GM19328 (cell line): ENCODE data around the gene GBF1.
"Not testable (repeated sequence)": the region's sequence is repeated elsewhere in the genome, so short reads cannot be mapped to it uniquely, and the experiment has no call there.

Source experiments
- ATAC-seq: cut with Tn5 transposase; IDR thresholded peaks from one replicate; pipeline ENCODE4 v1.9.1; 2021; ENCODE audit warnings: mild to moderate bottlenecking, moderate library complexity; ENCODE audit not compliant: unreplicated experiment

The GBF1 gene

DNA sequence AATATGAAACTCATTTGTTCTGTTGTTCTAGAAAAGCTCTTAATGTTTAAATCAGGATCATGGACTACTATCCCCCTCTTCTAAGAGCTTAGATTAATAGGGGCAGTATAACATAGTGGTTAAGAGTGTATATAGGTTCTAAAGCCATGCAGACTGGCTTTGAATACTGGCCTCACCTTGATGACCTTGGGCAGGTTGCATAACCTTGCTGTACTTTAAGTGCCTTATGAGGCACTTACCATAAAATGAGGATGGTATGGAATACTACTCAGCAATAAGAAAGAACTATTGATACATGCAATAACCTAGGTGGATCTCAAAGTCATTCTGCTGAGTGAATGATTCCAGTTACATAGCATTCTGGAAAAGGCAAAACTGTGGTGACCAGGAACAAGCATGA lies 53.6 kb downstream of the GBF1 start:
- no peak for ATAC-seq

DNA sequence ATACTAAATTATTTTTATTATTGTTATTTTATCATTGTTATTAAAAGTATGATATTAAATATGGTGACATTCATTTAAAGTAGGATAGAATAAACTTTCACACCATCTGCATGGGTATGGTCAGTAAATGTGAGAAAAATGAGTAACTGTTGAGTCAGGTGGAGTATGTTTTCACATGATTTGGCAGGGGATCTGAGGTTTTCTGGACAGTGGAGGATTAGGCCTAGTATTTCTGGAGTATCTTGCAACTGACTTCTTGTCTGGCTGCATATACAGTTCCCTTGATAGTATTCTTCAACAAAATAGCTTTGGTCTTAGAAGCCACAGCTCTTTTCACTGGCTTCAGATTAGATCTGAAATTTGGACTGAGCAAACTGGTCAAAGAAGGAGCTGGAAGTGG lies 54.5 kb downstream of the GBF1 start:
- no peak for ATAC-seq

DNA sequence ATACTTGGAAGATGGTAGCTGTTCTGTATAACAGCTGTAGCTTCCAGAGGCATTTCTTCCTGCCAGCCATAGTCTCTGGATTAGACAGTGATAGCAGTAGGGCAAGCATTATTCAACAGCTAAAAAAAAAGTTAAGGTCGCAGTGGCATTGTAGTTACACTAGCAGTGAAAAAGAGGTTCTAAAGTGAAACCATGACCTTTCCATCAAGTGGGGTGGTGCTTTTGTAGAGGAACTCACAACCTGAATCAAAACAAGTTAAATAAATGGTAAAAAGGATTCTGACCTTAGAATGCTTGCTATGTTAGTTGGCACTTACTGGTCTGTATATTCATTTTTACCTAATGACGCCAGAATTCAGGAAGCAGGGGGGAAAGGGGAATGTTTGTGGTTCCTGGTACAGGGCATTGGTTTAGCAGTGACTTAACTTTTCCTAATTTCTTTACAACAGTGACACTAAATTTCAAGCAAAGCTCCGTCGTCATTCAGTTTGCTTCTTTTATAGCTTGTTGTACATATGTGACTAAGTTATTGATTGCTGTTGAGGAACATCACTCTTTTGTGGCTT lies 55.0 kb downstream of the GBF1 start:
- ATAC-seq: no peak

DNA sequence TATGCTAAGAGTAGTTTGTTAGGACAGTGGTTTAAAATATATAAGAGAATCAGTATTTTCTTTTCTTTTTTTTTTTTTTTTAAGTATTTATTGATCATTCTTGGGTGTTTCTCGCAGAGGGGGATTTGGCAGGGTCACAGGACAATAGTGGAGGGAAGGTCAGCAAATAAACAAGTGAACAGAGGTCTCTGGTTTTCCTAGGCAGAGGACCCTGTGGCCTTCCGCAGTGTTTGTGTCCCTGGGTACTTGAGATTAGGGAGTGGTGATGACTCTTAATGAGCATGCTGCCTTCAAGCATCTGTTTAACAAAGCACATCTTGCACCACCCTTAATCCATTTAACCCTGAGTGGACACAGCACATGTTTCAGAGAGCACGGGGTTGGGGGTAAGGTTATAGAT lies 55.6 kb downstream of the GBF1 start:
- ATAC-seq: not testable (repeated sequence)

DNA sequence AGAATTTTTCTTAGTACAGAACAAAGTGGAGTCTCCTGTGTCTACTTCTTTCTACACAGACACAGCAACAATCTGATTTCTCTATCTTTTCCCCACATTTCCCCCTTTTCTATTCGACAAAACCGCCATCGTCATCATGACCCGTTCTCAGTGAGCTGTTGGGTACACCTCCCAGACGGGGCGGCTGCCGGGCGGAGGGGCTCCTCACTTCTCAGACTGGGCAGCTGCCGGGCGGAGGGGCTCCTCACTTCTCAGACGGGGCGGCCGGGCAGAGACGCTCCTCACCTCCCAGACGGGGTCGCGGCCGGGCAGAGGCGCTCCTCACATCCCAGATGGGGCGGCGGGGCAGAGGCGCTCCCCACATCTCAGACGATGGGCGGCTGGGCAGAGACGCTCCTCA lies 56.0 kb downstream of the GBF1 start:
- ATAC-seq: not testable (repeated sequence)

DNA sequence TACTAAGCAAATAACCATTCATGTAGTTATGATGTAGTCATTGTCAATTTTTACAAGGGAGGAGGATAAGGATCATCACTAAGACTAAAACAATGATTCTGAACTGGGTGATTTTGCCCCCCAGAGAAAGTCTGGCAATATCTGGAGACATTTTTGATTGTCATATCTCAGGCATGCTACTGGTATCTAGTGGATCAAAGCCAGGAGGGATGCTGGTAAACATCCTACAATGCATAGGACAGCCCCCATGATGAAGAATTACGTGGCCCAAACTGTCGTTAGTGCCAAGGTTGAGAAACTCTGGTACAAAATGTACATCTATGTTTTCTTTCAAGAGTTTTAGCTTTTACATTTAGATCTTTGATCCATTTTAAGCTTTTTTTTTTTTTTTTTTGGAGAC lies 57.3 kb downstream of the GBF1 start:
- ATAC-seq: no peak

DNA sequence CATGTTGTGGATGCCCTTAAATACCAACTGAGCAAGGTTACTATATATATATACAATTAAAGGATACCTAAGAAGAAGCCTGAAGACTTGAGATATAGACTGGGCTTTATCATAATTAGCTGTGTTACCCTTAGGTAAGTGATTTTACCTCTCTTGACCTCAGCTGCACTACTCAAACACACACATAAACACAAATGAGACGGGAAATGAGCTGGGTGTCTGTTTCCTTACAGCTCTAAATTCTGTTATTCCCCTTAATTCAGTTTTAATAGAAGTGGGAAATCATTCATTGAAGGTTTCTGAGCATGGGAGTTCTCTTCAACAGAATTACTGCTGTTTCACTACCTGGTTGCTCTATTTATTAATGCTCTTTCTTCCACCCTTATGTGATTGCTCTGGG lies 60.7 kb downstream of the GBF1 start:
- ATAC-seq: no peak

DNA sequence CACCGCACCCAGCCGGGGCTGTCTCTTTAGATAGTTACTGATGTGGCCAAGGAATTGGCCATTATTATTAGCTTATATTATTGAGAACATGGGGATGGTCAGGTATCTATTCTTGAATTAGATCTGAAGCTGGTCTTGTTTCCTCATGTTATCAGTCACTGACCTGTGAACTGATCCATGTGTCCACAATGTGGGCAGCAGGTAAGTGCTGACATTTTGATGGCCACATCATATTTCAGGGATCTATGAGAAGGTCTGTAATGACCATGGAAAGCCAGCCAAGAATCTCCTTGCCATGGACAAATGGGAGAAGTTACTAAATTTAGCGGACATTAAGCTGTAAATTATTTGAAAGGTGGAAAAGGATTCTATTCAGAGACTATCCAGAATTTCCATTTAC lies 61.4 kb downstream of the GBF1 start:
- ATAC-seq: no peak

DNA sequence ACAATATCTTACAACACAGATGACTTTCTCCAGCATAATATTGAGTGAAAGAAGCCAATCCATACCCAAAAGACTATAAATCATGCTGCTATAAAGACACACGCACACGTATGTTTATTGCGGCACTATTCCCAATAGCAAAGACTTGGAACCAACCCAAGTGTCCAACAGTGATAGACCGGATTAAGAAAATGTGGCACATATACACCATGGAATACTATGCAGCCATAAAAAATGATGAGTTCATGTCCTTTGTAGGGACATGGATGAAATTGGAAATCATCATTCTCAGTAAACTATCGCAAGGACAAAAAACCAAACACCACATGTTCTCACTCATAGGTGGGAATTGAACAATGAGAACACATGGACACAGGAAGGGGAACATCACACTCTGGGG lies 63.0 kb downstream of the GBF1 start:
- ATAC-seq: not testable (repeated sequence)

DNA sequence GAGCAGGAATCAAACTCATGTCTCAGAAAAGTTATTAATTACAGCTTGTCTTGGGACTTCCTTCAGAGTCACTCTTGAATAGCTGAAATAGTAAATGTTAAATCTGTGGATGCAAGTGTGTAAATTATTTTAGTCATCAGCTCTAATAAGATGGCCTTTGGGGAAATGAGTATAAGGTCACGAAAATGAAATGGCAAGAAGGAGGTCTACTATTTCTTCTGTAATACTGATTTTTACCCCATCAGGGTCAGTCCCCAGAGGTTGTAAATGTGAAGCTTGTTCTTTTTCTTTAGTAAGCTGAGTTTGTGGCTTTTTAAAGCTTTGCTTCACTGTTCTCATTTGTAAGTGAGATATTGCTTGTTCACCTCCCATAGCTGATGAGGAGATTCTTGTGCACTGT lies 63.9 kb downstream of the GBF1 start:
- ATAC-seq: no peak

DNA sequence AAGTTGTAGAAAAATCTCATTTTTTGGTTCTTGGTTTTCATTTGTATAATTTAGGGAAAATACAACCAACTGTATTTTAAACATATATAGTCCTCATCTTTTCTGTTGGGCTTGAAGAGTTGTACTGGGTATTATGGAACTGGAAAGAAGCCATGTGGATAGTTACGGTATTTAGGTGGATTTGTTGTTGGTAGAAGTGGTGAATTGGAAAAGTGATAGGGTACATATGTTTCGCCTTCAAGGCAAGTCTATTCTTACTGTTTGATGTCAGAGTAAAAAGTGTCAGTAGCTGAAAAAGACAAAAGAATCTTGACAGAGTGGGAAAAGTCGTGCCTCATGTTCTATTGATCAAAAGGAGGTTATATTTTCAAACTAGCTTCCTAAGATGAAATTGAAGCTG lies 64.6 kb downstream of the GBF1 start:
- no peak for ATAC-seq

DNA sequence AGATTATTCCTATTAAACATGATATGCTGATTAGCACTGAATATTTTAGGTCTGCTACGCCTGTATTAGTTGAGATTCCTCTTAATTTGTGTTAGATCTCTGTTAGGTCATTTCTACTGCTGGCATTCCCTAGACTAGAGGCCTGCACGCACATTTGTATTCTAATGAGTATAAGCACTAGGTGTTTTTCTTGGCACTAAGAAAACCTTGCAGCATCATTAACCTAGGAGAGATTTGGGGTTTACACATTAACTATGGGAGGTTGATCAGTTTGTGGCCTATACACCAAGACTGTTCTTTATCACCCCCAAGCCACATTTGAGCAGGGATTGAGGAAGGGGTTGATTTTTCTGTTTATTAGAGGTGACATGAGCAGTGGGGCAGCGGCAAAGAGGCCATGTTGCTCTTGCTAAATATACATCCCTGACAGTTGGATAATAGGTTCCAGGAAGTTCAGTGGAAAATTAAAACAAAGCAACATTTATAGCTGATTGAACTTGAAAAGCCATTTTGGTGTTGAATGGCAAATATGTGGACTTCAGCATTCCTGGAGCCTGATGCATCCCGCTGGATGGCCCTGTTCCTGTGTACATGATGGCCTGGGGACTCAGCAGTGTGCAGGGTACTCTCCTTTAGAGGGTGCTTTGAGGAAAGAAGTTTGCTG lies 65.2 kb downstream of the GBF1 start:
- ATAC-seq: no peak

DNA sequence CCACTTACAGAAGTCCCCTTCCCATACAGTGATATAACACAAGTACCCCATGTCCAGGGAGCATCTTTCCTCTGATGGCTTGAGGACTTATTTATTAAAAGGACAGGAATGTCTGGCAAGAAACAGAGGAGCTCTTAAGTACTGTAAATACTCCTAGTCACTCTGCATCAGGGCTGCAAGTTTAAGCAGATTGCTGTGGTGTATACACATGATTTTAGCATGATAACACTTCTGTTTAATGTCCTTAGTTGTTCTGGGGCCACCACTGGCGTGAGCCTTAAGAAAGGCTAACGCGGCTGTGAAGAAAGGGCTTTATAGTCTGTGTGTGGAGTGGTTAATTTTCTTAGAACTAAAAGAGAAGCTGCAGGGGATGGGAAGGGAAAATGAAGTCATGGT lies 65.7 kb downstream of the GBF1 start:
- ATAC-seq: no peak

DNA sequence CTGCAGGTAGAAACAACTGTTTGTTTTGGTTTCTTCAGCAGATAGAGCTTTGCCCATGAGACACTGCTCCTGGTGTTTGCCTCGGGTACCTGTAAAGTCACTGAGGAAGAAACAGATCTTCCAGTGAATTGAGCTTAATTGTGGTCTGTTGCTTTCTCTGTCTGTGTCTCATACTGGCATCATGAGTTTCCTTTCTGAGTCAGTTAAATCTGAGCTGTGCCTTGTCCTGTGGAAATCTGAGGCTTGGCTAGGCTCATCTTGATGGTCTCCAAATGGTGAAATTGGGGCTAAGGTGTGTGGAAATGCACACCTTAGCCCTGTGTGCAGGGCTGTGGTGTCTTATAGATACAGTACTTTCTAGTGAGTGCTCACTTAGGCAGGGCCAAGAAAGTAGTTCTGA lies 67.4 kb downstream of the GBF1 start:
- ATAC-seq: no peak

DNA sequence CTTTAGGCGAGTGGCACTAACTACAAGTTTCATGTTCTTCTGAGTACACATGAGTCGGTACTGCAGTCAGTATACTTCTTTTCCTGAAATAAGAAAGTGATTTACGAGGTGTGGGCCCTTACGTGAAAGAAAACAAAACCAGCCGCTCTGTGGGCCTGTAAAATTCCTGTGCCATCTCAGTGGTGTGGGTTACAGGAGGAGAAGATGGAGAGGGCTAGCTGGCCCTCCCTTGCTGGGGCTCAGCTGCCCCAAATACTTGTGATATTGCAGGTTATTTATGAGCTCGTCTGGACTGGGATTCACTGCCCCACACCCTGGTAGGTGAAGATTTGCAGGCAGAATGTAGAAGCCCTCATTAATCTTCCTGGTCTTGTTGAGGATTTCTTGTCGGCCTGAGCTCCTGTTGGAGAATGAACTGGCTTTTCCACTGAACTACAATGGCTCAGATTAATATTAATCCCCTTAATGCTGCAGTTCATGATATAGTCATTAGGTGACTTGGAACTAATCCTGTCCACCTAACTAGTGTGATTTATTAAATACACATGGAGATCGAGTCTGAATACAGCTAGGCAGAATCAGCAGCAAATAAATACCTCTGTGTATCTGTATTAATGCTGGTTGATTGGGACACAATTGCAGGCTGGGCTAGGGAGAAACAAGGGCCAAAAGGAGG lies 68.0 kb downstream of the GBF1 start:
- ATAC-seq: no peak

DNA sequence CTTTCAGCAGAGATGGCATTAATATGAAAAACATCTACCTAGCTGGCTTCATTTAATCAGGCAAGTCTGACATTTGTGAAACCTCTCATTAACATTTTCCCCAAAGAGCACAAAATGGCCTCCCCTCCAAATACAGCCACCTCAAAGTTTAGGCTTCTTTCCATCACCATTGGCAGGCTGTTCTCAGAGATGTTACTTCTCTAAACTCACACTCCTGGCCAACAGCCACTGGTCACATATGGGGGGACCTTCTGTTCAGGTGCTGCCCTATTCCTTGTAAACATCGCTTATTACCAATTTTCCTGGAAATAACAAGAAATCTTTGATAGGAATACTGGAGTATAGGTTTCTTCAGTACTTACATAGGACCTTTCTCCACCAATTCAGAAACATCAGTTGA lies 69.5 kb downstream of the GBF1 start:
- ATAC-seq: no peak

DNA sequence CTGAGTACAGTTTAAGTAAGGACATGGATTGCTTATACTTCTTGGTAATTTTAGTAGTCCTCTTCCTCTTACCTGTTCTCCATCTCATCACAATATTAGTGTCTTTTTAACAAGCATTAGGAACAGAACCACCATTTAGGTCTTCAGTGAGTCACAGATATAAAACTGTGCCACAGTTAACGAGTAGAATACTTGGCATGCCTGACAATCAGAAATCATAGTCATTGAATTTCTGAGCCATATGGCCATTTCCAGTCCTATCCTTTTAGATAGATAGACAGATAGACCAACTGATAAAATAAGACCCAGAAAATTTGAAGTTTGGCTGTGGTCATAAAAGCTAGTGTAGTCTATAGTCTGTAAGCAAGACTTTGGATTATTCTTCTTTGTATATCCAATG lies 71.1 kb downstream of the GBF1 start:
- no peak for ATAC-seq

DNA sequence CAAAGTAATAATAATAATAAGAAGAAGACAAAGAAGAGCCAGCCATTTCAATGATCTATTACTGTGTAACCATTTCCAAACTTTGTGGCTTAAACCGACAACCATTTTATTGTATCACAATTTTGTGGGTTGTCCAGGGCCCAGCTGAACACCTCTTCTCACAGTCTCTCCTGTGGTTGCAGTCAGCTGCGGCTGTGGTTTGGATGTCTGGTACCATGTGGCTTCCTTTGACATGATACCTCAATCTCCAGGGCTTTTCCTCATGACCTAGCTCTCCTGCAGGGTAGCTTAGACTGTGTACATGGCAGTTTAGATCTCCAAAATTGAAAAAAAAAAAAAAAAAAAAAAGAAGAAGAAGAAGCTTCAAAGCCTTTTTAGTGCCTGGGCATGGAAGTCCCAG lies 77.6 kb downstream of the GBF1 start:
- ATAC-seq: no peak

DNA sequence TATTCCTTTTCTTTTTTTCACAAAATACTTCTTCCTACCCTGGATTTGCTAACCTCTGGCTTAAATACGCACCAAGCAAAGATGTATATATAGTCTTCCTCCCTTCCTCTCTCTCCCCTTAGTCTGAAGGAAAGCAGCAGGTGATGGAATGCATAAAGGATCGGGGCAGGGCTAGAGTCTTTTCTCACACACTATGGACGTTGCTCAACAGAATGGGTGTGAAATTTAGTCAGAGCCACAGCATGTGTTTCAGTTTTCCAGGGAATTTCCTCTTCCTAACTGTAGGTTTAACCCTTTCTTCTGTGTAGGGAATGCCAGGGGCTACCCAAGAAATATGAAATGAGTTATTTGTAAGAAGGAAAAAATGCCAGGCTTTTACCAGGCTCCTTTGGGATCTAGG lies 78.7 kb downstream of the GBF1 start:
- no peak for ATAC-seq

DNA sequence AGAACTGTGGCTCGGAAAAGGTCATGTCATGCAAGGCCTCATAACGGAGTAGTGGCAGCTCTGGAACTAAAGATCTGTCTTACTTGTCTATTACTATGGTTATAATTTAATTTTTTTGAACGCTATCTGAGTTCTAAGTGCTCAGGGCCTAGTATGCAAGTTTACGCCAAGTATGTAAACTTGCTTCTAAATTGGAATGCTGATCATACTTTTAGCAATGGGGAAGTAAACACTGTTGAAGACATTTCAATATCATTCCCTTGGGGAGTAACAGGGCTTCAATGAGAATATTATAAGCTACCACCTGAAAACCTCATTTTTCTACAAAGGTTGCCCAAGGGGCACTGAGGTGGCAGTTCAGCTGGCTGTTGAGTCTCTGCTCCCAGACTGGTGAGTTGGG lies 80.7 kb downstream of the GBF1 start:
- no peak for ATAC-seq

DNA sequence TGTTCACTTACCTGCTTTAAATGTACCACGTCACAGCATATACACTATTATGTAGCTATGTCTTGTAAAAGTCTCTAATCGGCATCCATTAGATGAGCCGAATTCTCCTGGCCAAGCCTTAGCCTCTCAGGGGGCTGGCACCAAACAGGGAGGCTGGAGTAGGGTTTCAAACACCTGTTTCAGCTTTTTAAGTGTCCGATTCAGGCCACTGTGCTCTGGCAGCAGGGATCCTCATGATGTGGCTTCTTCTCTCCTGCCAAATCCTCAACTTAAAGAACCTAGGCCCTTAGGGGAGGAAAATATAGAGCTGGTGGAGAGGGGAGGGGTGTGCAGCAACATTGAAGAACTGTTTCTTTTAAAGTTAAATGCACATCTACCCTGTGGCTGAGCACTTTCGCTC lies 81.7 kb downstream of the GBF1 start:
- ATAC-seq: no peak

DNA sequence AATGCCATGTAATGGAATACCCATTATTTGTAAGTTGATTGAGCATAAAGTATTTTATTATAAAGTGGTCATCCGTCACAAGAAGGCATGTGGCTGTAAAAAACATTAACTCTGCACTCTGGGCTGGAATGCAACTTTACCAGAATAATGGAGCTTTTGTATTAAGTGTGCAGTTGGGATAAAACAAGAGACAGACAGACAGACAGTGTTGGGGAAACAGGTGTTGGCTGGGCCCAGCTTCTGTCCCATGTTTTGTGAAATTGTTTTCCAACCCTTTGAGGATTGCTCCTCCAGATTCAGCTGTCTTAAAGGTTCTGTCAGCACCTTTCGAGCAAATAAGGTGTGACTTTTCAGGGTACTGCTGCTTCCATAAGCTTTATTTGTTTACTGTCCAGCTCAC lies 82.3 kb downstream of the GBF1 start:
- ATAC-seq: no peak

DNA sequence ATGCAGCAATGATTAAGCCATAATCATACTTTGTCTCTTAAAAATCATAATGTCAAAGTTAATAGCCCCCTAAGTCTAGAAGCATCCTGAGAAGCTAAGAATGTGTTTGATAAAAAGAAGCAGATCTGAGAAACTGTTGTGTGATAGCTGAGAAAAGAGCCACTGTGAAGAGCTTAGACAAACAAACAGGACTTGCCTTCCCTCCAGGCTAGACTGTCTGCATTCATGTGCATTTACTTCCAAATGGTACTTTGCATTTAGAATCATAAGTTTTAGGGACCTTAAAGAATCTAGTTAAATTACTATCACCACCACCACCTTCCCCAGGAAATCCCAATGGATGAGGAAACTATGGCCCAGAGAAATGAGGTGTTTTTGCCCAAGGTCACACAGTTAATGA lies 87.4 kb downstream of the GBF1 start:
- no peak for ATAC-seq
